KMS-11 (cell line): Measurements from ENCODE around the gene BCAM.

ENCODE experiments used
- H2AFZ ChIP-seq: fragments of 200-600 bp; sonication (generic); 2 replicates; pipeline ENCODE4 v1.6.1; 2016; ENCODE audit warnings: antibody characterized with exemption, mixed run types, low read depth
- H3K27ac ChIP-seq: fragments of 200-600 bp; sonication (generic); 2 replicates; pipeline ENCODE4 v1.6.1; 2016; ENCODE audit warnings: mild to moderate bottlenecking, mixed run types
- H3K27me3 ChIP-seq: fragments of 200-600 bp; sonication (generic); 2 replicates; pipeline ENCODE4 v1.6.1; 2017; ENCODE audit warnings: mild to moderate bottlenecking, low read depth, mixed run types, moderate library complexity; ENCODE audit not compliant: insufficient read depth
- H3K36me3 ChIP-seq: fragments of 200-600 bp; sonication (generic); 2 replicates; pipeline ENCODE4 v1.6.1; 2017; ENCODE audit warnings: mild to moderate bottlenecking, mixed run types; ENCODE audit not compliant: insufficient read depth
- H3K4me1 ChIP-seq: fragments of 200-600 bp; sonication (generic); 2 replicates; pipeline ENCODE4 v1.6.1; 2016; ENCODE audit warnings: mild to moderate bottlenecking, low read depth, mixed run types; ENCODE audit not compliant: poor library complexity, severe bottlenecking
- H3K4me2 ChIP-seq: fragments of 200-600 bp; sonication (generic); 2 replicates; pipeline ENCODE4 v1.7.0; 2016; ENCODE audit warnings: mild to moderate bottlenecking, mixed run types
- H3K4me3 ChIP-seq: fragments of 200-600 bp; sonication (generic); IDR thresholded peaks from 2 replicates; pipeline ENCODE4 v1.6.1; 2017; ENCODE audit warnings: low read depth, low read length, mixed read lengths; ENCODE audit not compliant: insufficient read depth
- H3K79me2 ChIP-seq: fragments of 200-600 bp; sonication (generic); 2 replicates; pipeline ENCODE4 v1.6.1; 2016; ENCODE audit warnings: low read depth, mixed run types; ENCODE audit not compliant: insufficient read depth
- H3K9ac ChIP-seq: fragments of 200-600 bp; sonication (generic); 2 replicates; pipeline ENCODE4 v1.6.1; 2016; ENCODE audit warnings: mild to moderate bottlenecking, mixed run types
- H4K20me1 ChIP-seq: fragments of 200-600 bp; sonication (generic); 2 replicates; pipeline ENCODE4 v1.6.1; 2016; ENCODE audit warnings: mild to moderate bottlenecking, mixed run types; ENCODE audit not compliant: insufficient read depth
- TF ChIP-seq, protein P1 (sequence below): fragments of 200-600 bp; sonication (generic); conservative IDR thresholded peaks from 2 replicates; pipeline ENCODE4 v1.6.1; 2017; ENCODE audit warnings: low read depth, mild to moderate bottlenecking, antibody characterized with exemption, low read length, moderate library complexity, mixed read lengths

The BCAM gene

DNA sequence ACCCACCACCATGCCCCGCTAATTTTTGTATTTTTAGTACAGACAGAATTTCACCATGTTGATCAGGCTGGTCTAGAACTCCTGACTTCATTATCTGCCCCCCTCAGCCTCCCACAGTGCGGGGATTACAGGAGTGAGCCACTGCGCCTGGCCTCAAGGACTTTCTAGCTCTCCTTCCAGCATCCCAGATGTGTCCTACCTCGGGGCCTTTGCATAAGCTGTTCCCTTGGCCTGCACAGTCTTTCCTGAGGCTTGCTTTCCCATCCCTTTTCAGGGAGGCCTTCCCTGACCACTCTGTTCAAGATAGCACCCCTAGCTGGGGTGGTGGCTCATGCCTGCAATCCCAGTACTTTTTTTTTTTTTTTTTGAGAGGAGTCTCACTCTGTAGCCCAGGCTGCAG lies 14.3 kb upstream of the BCAM start:
- H3K27ac ChIP-seq = no peak overlapping the region
- no peak overlapping the region for H2AFZ ChIP-seq
- no peaks in the 10 kb centered on the region for H3K36me3 ChIP-seq
- no peaks in the 10 kb centered on the region for H4K20me1 ChIP-seq
- no peak overlapping the region for H3K9ac ChIP-seq
- H3K4me2 ChIP-seq = no peak overlapping the region
- no peak overlapping the region for H3K4me3 ChIP-seq
- no peaks in the 10 kb centered on the region for H3K79me2 ChIP-seq
- TF ChIP-seq, protein P1, sequence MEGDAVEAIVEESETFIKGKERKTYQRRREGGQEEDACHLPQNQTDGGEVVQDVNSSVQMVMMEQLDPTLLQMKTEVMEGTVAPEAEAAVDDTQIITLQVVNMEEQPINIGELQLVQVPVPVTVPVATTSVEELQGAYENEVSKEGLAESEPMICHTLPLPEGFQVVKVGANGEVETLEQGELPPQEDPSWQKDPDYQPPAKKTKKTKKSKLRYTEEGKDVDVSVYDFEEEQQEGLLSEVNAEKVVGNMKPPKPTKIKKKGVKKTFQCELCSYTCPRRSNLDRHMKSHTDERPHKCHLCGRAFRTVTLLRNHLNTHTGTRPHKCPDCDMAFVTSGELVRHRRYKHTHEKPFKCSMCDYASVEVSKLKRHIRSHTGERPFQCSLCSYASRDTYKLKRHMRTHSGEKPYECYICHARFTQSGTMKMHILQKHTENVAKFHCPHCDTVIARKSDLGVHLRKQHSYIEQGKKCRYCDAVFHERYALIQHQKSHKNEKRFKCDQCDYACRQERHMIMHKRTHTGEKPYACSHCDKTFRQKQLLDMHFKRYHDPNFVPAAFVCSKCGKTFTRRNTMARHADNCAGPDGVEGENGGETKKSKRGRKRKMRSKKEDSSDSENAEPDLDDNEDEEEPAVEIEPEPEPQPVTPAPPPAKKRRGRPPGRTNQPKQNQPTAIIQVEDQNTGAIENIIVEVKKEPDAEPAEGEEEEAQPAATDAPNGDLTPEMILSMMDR = no peak
- H3K4me1 ChIP-seq = peaks cover 1% of the 10 kb centered on the region
- no peaks in the 10 kb centered on the region for H3K27me3 ChIP-seq

DNA sequence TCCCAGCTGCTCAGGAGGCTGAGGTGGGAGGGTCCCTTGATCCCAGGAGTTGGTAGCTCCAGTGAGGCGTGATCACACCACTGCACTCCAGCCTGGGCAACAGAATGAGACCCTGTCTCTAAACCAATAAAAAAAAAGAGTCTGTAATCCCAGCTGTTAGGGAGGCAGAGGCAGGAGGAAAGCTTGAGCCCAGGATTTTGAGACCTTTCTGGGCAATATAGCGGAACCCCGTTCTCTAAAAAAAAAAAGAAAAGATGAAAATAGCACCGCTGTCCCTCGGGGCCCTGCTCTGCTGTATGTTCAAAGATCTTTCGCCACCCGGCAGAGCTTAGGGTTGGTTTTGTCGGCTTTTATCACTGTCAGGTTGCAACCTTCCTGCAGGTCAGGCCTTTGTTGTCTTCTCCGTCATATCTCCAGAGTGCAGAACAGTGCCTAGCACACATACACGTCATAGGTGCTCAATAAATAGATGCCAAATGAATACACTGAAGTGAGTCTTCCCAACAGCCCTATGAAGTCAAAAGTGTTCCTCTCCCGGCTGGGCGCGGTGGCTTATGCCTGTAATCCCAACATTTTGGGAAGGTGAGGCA lies 13.4 kb upstream of the BCAM start:
- H3K27me3 ChIP-seq = no peaks in the 10 kb centered on the region
- H3K4me2 ChIP-seq = no peak overlapping the region
- H3K9ac ChIP-seq = no peak overlapping the region
- TF ChIP-seq, protein P1 = no peak
- H3K27ac ChIP-seq = no peak overlapping the region
- no peaks in the 10 kb centered on the region for H4K20me1 ChIP-seq
- H3K79me2 ChIP-seq = no peaks in the 10 kb centered on the region
- H2AFZ ChIP-seq = no peak overlapping the region
- no peak overlapping the region for H3K4me3 ChIP-seq
- H3K36me3 ChIP-seq = no peaks in the 10 kb centered on the region
- peaks cover 10% of the 10 kb centered on the region for H3K4me1 ChIP-seq

DNA sequence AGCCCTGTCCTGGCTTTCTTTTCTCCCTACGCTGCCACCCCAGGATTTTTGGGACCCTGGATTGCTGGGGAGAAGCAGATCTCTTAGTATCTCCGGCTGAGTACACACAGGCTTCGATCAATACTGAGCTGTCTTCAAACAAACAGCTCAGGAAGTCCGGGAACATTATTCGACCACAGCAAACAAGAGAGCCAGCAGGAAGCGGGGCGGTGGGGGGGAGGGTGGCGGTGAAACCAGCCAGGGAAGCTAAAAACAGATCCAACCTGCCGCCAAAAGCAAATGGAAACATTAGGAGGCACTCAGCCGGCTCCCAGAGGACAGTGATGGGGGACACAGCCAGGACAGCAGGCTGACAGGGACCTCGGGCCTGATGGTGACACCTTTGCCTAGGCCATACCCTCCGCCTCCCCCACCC lies 12.2 kb upstream of the BCAM start:
- H3K4me1 ChIP-seq = peaks cover 12% of the 10 kb centered on the region
- no peak overlapping the region for H3K4me3 ChIP-seq
- TF ChIP-seq, protein P1 = no peak
- H3K4me2 ChIP-seq = no peak overlapping the region
- no peaks in the 10 kb centered on the region for H3K79me2 ChIP-seq
- H3K9ac ChIP-seq = no peak overlapping the region
- H3K27ac ChIP-seq = no peak overlapping the region
- no peaks in the 10 kb centered on the region for H4K20me1 ChIP-seq
- no peaks in the 10 kb centered on the region for H3K27me3 ChIP-seq
- H2AFZ ChIP-seq = no peak overlapping the region
- H3K36me3 ChIP-seq = no peaks in the 10 kb centered on the region

DNA sequence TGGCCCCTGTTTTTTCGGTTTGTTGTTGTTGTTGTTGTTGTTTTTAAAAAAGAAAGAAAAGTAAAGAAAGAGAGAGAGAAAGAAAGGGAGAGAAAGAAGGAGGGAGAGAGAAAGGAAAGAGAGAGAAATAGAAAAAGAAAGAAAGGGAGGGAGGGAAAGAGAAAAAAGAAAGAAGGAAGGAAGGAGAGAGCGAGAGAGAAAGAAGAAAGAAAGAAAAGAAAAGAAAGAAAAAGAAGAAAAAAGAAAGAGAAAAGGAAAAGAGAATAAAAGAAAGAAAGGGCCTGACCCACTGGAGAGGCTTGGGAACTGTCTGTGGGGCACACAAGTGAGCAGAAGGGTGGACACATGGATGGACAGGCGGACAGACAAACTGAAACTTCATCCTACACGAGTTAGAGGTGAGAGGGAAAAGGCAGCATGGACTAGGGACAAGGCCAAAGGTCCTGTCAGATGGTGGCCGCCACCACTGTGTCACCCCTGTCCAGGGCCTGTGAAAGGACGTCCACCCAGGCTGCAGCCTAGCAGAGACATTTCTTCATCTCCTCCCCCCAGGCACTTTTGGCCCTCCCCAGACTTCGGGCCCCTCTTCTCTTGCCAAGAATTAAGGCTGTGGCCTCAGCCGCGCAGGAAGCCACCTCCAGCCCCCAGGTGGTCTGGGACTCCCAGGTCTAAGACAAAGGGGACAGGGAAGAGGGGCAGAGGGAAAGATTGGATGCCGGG lies 9.1 kb upstream of the BCAM start:
- H3K4me3 ChIP-seq = no peak overlapping the region

More for the DNA sequence above, 9.1 kb upstream of the BCAM start:
- Histone ChIP-seq H3K79me2 (no peaks in the 10 kb centered on the region), H3K36me3 (no peaks in the 10 kb centered on the region), H3K9ac (no peak overlapping the region), H3K4me1 (peaks cover 28% of the 10 kb centered on the region), H3K27me3 (peaks cover 27% of the 10 kb centered on the region), H3K4me2 (peak overlapping the region; percentile 66), H3K27ac (no peak overlapping the region), H2AFZ (peak overlapping the region; percentile 29; the same call in 1 of the 2 replicates), H4K20me1 (no peaks in the 10 kb centered on the region)
- TF ChIP-seq, protein P1 = no peak
